B cell (primary cell): ENCODE results near the gene MAPRE3. TPM values are rescaled to one million over a fixed set of nuclear protein-coding genes. Genes with fewer than 3 reads are reported as not detected.

Source experiments
- ATAC-seq: fragments of 200-7000 bp; cut with Tn5 transposase; one replicate; pipeline ENCODE4 v1.10.0; 2021; ENCODE audit warnings: low read depth, mild to moderate bottlenecking, moderate number of reproducible peaks, moderate library complexity
- CTCF ChIA-PET: fragments of 350-600 bp; sonication (Branson Sonifier 250); formaldehyde crosslinking; loops from one replicate; lab custom pipeline; 2021; ENCODE audit warnings: antibody characterized with exemption, inconsistent platforms; lab: Charles Lee
- POLR2A ChIA-PET: fragments of 350-600 bp; sonication (Branson Sonifier 250); formaldehyde crosslinking; loops from one replicate; lab custom pipeline; 2021; ENCODE audit warnings: antibody characterized with exemption; lab: Charles Lee
- DNase-seq: peaks from one replicate; pipeline ENCODE4 v3.0.0; 2013
- H2AFZ ChIP-seq: 2 replicates; pipeline ENCODE4 v1.6.1; 2012; ENCODE audit warnings: mild to moderate bottlenecking, low read depth, low read length; ENCODE audit not compliant: insufficient read depth, poor library complexity, severe bottlenecking
- H3K27ac ChIP-seq, 2 donors: 1 replicate in 1 of 2; 2 replicates in 1 of 2; pipeline ENCODE4 v1.5.1; 2012 to 2013; ENCODE audit warnings: low read length in 2 of 2, mild to moderate bottlenecking in 2 of 2, moderate library complexity in 1 of 2
- H3K27me3 ChIP-seq, 4 experiments: fragments of 200-600 bp in 1 of 4; sonication (generic) in 1 of 4; replicated peaks in 1 of 4; 1 replicate in 2 of 4; 2 replicates in 2 of 4; pipeline versions ENCODE4 v1.6.1 to v1.7.0; 2013 to 2016; ENCODE audit warnings: low read length in 3 of 4, mild to moderate bottlenecking in 2 of 4, mixed read lengths in 1 of 4, moderate library complexity in 1 of 4; ENCODE audit not compliant: insufficient read depth in 4 of 4, control insufficient read depth in 3 of 4; ENCODE audit errors: control extremely low read depth in 1 of 4
- H3K36me3 ChIP-seq, 2 experiments: replicated peaks in 1 of 2; 1 replicate in 1 of 2; 2 replicates in 1 of 2; pipeline versions ENCODE4 v1.6.1 to v1.7.1; 2013; ENCODE audit warnings: low read length in 1 of 2; ENCODE audit not compliant: insufficient read depth in 2 of 2, control insufficient read depth in 1 of 2; ENCODE audit errors: control extremely low read depth in 1 of 2, extremely low read depth in 1 of 2
- H3K4me1 ChIP-seq, 2 donors: fragments of 200-600 bp in 1 of 2; sonication (generic) in 1 of 2; 1 replicate in 1 of 2; 2 replicates in 1 of 2; pipeline versions ENCODE4 v1.5.1 to v1.6.1; 2013 to 2017; ENCODE audit warnings: low read length in 2 of 2; ENCODE audit not compliant: control insufficient read depth in 2 of 2, insufficient read depth in 2 of 2
- H3K4me2 ChIP-seq: replicated peaks from 2 replicates; pipeline ENCODE3; 2012; ENCODE audit warnings: mild to moderate bottlenecking, low read depth, low read length; ENCODE audit not compliant: poor library complexity, severe bottlenecking
- H3K4me3 ChIP-seq, 5 experiments: fragments of 200-600 bp in 1 of 5; sonication (generic) in 1 of 5; 1 replicate in 3 of 5; 2 replicates in 2 of 5; pipeline versions ENCODE4 v1.5.1 to v1.7.0; 2011 to 2016; ENCODE audit warnings: low read length in 4 of 5, mild to moderate bottlenecking in 4 of 5, low read depth in 2 of 5, control low read depth in 1 of 5, moderate library complexity in 1 of 5; ENCODE audit not compliant: insufficient read depth in 1 of 5; ENCODE audit errors: control extremely low read depth in 1 of 5, extremely low read depth in 1 of 5
- H3K79me2 ChIP-seq: fragments of 200-600 bp; sonication (generic); one replicate; pipeline ENCODE4 v1.6.0; 2016; ENCODE audit warnings: low read length; ENCODE audit not compliant: control insufficient read depth, insufficient read depth
- H3K9ac ChIP-seq: fragments of 200-600 bp; sonication (generic); 2 replicates; pipeline ENCODE4 v1.6.1; 2017; ENCODE audit warnings: mild to moderate bottlenecking, low read length, moderate library complexity
- H3K9me3 ChIP-seq, 3 donors: one replicate each; pipeline versions ENCODE4 v1.6.1 to v1.7.1; 2013; ENCODE audit warnings: low read length in 2 of 3; ENCODE audit not compliant: control insufficient read depth in 2 of 3, insufficient read depth in 1 of 3; ENCODE audit errors: control extremely low read depth in 1 of 3
- H4K20me1 ChIP-seq: 2 replicates; pipeline ENCODE4 v1.6.0; 2012; ENCODE audit warnings: mild to moderate bottlenecking, low read length; ENCODE audit not compliant: insufficient read depth, control insufficient read depth, poor library complexity, severe bottlenecking
- H3K27ac Mint-ChIP-seq: one replicate; pipeline ENCODE4 v1.8.0; 2021; ENCODE audit warnings: mixed read lengths
- H3K27me3 Mint-ChIP-seq: one replicate; pipeline ENCODE4 v1.8.0; 2021; ENCODE audit warnings: mixed read lengths
- H3K4me1 Mint-ChIP-seq: one replicate; pipeline ENCODE4 v1.8.0; 2021; ENCODE audit warnings: mixed read lengths
- H3K4me3 Mint-ChIP-seq: one replicate; pipeline ENCODE4 v1.8.0; 2021; ENCODE audit warnings: mixed read lengths
- H3K9me3 Mint-ChIP-seq: one replicate; pipeline ENCODE4 v1.8.0; 2022; ENCODE audit warnings: mixed read lengths; ENCODE audit not compliant: insufficient read depth
- CTCF ChIP-seq: fragments of 200-600 bp; IDR thresholded peaks from one replicate; pipeline ENCODE4 v1.8.0; 2022; ENCODE audit warnings: antibody characterized with exemption, mild to moderate bottlenecking
- EZH2 ChIP-seq: IDR thresholded peaks from 2 replicates; pipeline ENCODE4 v1.6.1; 2012; ENCODE audit warnings: borderline replicate concordance, low read depth, mild to moderate bottlenecking, moderate library complexity, low read length; ENCODE audit not compliant: insufficient read depth, poor library complexity, severe bottlenecking
- WGBS: methylation state at CpG from one replicate; pipeline ENCODE4 v1.1.5; 2013; ENCODE audit warnings: missing lambda C conversion rate; ENCODE audit not compliant: insufficient coverage; 5-methylcytosine and 5-hydroxymethylcytosine counted together
- intact Hi-C: fragments of 100-400 bp; cut with micrococcal nuclease; formaldehyde crosslinking; loops from one replicate; pipeline ENCODE4 v1.10.0; 2022
- polyA plus RNA-seq: library from polyadenylated mRNA; depleted of rRNA; stranded (reverse); fragments of >200 nt; gene quantifications from 2 replicates; pipeline ENCODE4 v1.2.3, GENCODE V29; 2012
- total RNA-seq, 2 donors: library from RNA; stranded (reverse); fragments of 120-200 nt in 1 of 2; gene quantifications; 1 replicate in 1 of 2; 2 replicates in 1 of 2; pipeline versions ENCODE4 v1.2.3 to v1.2.4, GENCODE V29; 2013 to 2022

The MAPRE3 gene
- total and polyA plus RNA-seq, 2 donors (not counting 1 experiment from before 2014, with no cell fraction given), result 5.4 to 9.8 TPM

- Histone ChIP-seq H3K4me3 (no peak overlapping the region), H4K20me1 (no peaks in the 10 kb centered on the region), H3K27me3 (no peaks in the 10 kb centered on the region), H3K27ac (no peak overlapping the region), H3K79me2 (no peaks in the 10 kb centered on the region), H3K4me1 (no peaks in the 10 kb centered on the region), H3K4me2 (no peak overlapping the region), H3K9me3 (no peaks in the 10 kb centered on the region), H3K36me3 (no peaks in the 10 kb centered on the region), H3K9ac (no peak overlapping the region), H2AFZ (no peak overlapping the region)
- CTCF ChIA-PET, result interaction anchor here (1.0 kb wide), 1 partner anchor 21 kb away, joined by 3 read pairs; no protein-coding TSS in a partner anchor
- peaks cover 22% of the 10 kb centered on the region for H3K27me3 Mint-ChIP-seq
- no peak for DNase-seq
- H3K9me3 Mint-ChIP-seq, result no peaks in the 10 kb centered on the region
- 93% methylated on average over 9 of the region's 10 CpGs for WGBS
- no peak for ATAC-seq
- H3K27ac Mint-ChIP-seq, result no peak overlapping the region
- intact Hi-C loops, result no loop called here
- POLR2A ChIA-PET, result interaction anchor here (0.6 kb wide), 1 partner anchor 26 kb away, joined by 4 read pairs; no protein-coding TSS in a partner anchor
- no peaks in the 10 kb centered on the region for H3K4me1 Mint-ChIP-seq
- TF ChIP-seq CTCF (no peak), EZH2 (no peak)
- no peak overlapping the region for H3K4me3 Mint-ChIP-seq
These were observed 27.0 kb downstream of the MAPRE3 start for GRCh38 chr2:26997394-26997793.

- Mint-ChIP-seq H3K4me1 (no peaks in the 10 kb centered on the region), H3K9me3 (no peaks in the 10 kb centered on the region), H3K27ac (no peak overlapping the region), H3K4me3 (no peak overlapping the region), H3K27me3 (peaks cover 30% of the 10 kb centered on the region)
- no CpG with 5 or more reads among the region's 1 CpG for WGBS
- Histone ChIP-seq H3K9me3 (no peaks in the 10 kb centered on the region), H3K4me3 (no peak overlapping the region), H3K36me3 (no peaks in the 10 kb centered on the region), H3K4me2 (no peak overlapping the region), H3K27me3 (no peaks in the 10 kb centered on the region), H2AFZ (no peak overlapping the region), H3K9ac (no peak overlapping the region), H3K4me1 (no peaks in the 10 kb centered on the region), H3K27ac (no peak overlapping the region), H3K79me2 (no peaks in the 10 kb centered on the region), H4K20me1 (no peaks in the 10 kb centered on the region)
- TF ChIP-seq CTCF, result no peak
- no peak for TF ChIP-seq EZH2
- POLR2A ChIA-PET, result no interaction called here
- no peak for ATAC-seq
- CTCF ChIA-PET, result interaction anchor here (0.7 kb wide), 1 partner anchor 36 kb away, joined by 4 read pairs; no protein-coding TSS in a partner anchor
- intact Hi-C loops, result no loop called here
- no peak for DNase-seq
These were observed 27.9 kb downstream of the MAPRE3 start for GRCh38 chr2:26998323-26998722.
